IPS-18a (cell line): ENCODE results near the gene INSRR.

Experiments used
- H3K27ac ChIP-seq: one replicate; pipeline ENCODE4 v1.5.1; 2013; ENCODE audit warnings: low read length
- H3K27me3 ChIP-seq: one replicate; pipeline ENCODE4 v1.6.1; 2013; ENCODE audit warnings: mild to moderate bottlenecking, low read length; ENCODE audit not compliant: control insufficient read depth, insufficient read depth
- H3K36me3 ChIP-seq: one replicate; pipeline ENCODE4 v1.6.1; 2013; ENCODE audit warnings: low read depth, low read length; ENCODE audit not compliant: control insufficient read depth
- H3K4me1 ChIP-seq: one replicate; pipeline ENCODE4 v1.6.1; 2013; ENCODE audit warnings: low read depth, low read length; ENCODE audit not compliant: control insufficient read depth
- H3K4me3 ChIP-seq: one replicate; pipeline ENCODE4 v1.5.1; 2013; ENCODE audit warnings: low read length
- H3K9ac ChIP-seq: one replicate; pipeline ENCODE4 v1.6.1; 2013; ENCODE audit warnings: mild to moderate bottlenecking, low read length, moderate library complexity
- H3K9me3 ChIP-seq: one replicate; pipeline ENCODE4 v1.6.1; 2013; ENCODE audit warnings: low read depth, low read length; ENCODE audit not compliant: control insufficient read depth

The INSRR gene

DNA sequence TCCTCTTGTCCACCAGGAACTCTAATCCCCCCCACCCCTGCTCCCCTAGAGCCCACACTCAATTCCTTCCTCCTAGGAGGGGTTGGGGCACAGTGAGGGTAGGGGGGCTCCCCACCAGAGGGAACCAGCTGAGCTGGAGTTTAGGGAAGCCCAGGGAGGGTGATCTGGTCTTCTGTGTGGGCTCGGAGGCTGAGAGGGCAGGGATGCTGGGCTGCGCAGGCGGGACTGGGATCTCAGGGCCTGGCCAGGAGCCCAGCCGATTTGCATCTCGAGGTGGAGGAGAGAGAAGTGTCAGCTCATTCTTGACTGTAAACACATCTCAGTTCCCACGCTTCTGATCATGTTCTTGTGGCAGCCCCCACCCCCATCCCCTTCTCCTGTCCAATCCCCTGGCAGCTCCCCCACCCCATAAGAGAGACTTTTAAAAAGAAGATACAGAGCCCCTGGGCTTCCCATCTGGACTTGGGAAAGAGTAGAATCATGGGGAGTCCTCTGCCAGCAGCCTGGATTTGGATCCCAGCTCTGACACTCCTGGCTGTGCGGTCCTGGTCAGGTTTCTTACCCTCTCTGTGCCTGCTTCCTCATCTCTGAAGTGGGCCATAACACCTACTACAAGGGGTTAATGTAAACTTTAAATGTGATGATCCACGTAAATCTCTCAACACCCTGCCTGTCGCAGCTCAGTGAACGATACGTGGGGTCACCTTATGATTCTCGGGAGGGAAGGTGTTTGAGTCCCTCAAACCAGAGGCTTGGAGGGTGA, 41.2 kb upstream of the INSRR start:
- no peaks in the 10 kb centered on the region for H3K36me3 ChIP-seq
- no peak overlapping the region for H3K4me3 ChIP-seq
- H3K27me3 ChIP-seq = peaks cover 3% of the 10 kb centered on the region
- no peaks in the 10 kb centered on the region for H3K9me3 ChIP-seq
- no peak overlapping the region for H3K27ac ChIP-seq
- H3K9ac ChIP-seq = no peak overlapping the region
- H3K4me1 ChIP-seq = no peaks in the 10 kb centered on the region

DNA sequence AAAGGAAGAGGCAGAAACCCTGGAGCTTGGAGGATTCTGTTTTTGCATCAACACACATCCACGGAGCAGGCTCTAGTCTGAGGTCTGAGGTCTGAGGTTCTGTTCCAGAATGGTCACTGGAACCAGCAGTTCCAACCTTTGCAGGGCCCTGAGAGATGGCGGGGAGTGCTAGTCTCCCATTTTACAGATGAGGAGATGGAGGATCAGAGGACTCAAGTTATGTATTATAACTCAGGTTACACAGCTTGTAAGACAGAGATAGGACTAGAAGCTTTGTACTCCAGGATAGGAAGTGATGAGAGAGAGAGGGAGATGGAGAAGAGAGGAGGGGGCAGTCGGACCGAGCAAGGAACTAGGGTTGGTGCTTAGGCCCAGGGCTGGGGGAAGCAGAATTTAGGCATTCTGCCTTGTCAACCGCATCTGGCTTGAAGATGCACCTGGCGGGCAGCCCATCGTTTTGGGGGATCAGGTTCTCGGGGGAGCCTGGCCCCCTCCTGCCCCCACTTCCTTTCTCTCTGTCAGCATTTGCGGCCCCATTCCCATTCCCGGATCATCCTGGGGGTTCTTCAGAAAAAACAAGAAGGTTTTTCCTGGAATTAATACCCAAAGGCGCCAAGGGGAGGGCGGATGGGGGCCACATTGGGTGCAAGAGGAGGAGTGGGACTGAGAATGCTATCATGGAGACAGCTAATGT, 40.2 kb upstream of the INSRR start:
- H3K36me3 ChIP-seq = no peaks in the 10 kb centered on the region
- no peak overlapping the region for H3K27ac ChIP-seq
- no peaks in the 10 kb centered on the region for H3K4me1 ChIP-seq
- no peak overlapping the region for H3K9ac ChIP-seq
- H3K27me3 ChIP-seq = peaks cover 13% of the 10 kb centered on the region
- H3K4me3 ChIP-seq = no peak overlapping the region
- H3K9me3 ChIP-seq = no peaks in the 10 kb centered on the region

GRCh38 chr1:156898161-156898566, 39.2 kb upstream of the INSRR start:
- Histone ChIP-seq H3K4me1 (no peaks in the 10 kb centered on the region), H3K36me3 (no peaks in the 10 kb centered on the region), H3K9ac (no peak overlapping the region), H3K27ac (no peak overlapping the region), H3K9me3 (no peaks in the 10 kb centered on the region), H3K27me3 (peaks cover 23% of the 10 kb centered on the region), H3K4me3 (no peak overlapping the region)

- Histone ChIP-seq H3K9ac (no peak overlapping the region), H3K4me1 (no peaks in the 10 kb centered on the region)
Measured at GRCh38 chr1:156897078-156897825, 38.3 kb upstream of the INSRR start.

GRCh38 chr1:156896490-156897033, 37.6 kb upstream of the INSRR start:
- no peak overlapping the region for H3K4me3 ChIP-seq
- H3K9ac ChIP-seq = no peak overlapping the region

More at GRCh38 chr1:156897078-156897825, 38.3 kb upstream of the INSRR start:
- H3K4me3 ChIP-seq = no peak overlapping the region
- no peaks in the 10 kb centered on the region for H3K9me3 ChIP-seq
- no peaks in the 10 kb centered on the region for H3K36me3 ChIP-seq
- peaks cover 32% of the 10 kb centered on the region for H3K27me3 ChIP-seq
- H3K27ac ChIP-seq = no peak overlapping the region

GRCh38 chr1:156895927-156896326, 37.0 kb upstream of the INSRR start:
- Histone ChIP-seq H3K9ac (no peak overlapping the region), H3K4me1 (no peaks in the 10 kb centered on the region), H3K36me3 (no peaks in the 10 kb centered on the region), H3K9me3 (no peaks in the 10 kb centered on the region), H3K27me3 (peaks cover 45% of the 10 kb centered on the region), H3K27ac (no peak overlapping the region), H3K4me3 (no peak overlapping the region)

More at GRCh38 chr1:156896490-156897033, 37.6 kb upstream of the INSRR start:
- Histone ChIP-seq H3K27me3 (peaks cover 39% of the 10 kb centered on the region), H3K27ac (no peak overlapping the region), H3K9me3 (no peaks in the 10 kb centered on the region), H3K36me3 (no peaks in the 10 kb centered on the region), H3K4me1 (no peaks in the 10 kb centered on the region)

- Histone ChIP-seq H3K27ac (no peak overlapping the region), H3K4me1 (no peaks in the 10 kb centered on the region), H3K9ac (no peak overlapping the region), H3K36me3 (no peaks in the 10 kb centered on the region), H3K4me3 (no peak overlapping the region), H3K9me3 (no peaks in the 10 kb centered on the region), H3K27me3 (peaks cover 50% of the 10 kb centered on the region)
Measured at GRCh38 chr1:156895455-156895812, 36.5 kb upstream of the INSRR start.

- Histone ChIP-seq H3K4me1 (no peaks in the 10 kb centered on the region), H3K9ac (no peak overlapping the region), H3K9me3 (no peaks in the 10 kb centered on the region), H3K27me3 (peaks cover 53% of the 10 kb centered on the region), H3K27ac (no peak overlapping the region), H3K4me3 (no peak overlapping the region), H3K36me3 (no peaks in the 10 kb centered on the region)
Measured at GRCh38 chr1:156894711-156895454, 36.0 kb upstream of the INSRR start.

- H3K4me1 ChIP-seq = no peaks in the 10 kb centered on the region
- no peaks in the 10 kb centered on the region for H3K9me3 ChIP-seq
- no peak overlapping the region for H3K9ac ChIP-seq
- H3K27ac ChIP-seq = no peak overlapping the region
- no peaks in the 10 kb centered on the region for H3K36me3 ChIP-seq
- H3K27me3 ChIP-seq = peaks cover 53% of the 10 kb centered on the region
- peak overlapping the region; percentile 22 for H3K4me3 ChIP-seq
Measured at GRCh38 chr1:156894001-156894400, 35.1 kb upstream of the INSRR start.

- Histone ChIP-seq H3K4me3 (peak within 1 kb of the TSS; percentile 27), H3K4me1 (no peaks in the 10 kb centered on the region), H3K9me3 (no peaks in the 10 kb centered on the region), H3K27ac (no peak within 1 kb of the TSS), H3K36me3 (no peaks in the 10 kb centered on the region), H3K9ac (no peak within 1 kb of the TSS), H3K27me3 (peaks cover 53% of the 10 kb centered on the region)
Measured at GRCh38 chr1:156893048-156893953, 34.4 kb upstream of the INSRR start, which contains the start of gene PEAR1. Gene PEAR1 (plus strand): TSS chr1:156893718. CDS start chr1:156903927, 10,209 bp downstream.
